Lower lobe of right lung (tissue), 2 donors: ENCODE measurements around the gene RANBP9. TPM values are rescaled to one million over a fixed set of nuclear protein-coding genes. Genes with fewer than 3 reads are reported as not detected.

Source experiments
- ATAC-seq, 2 donors: fragments of 200-7000 bp; cut with Tn5 transposase; one replicate each; pipeline ENCODE4 v1.9.1; 2020 to 2022; ENCODE audit warnings: mild to moderate bottlenecking in 2 of 2, moderate library complexity in 2 of 2
- DNase-seq: peaks from one replicate; pipeline ENCODE4 v3.0.0-alpha.2; 2020
- H3K27ac ChIP-seq: fragments of 200-600 bp; one replicate; pipeline ENCODE4 v1.8.0; 2022
- H3K27me3 ChIP-seq: fragments of 200-600 bp; one replicate; pipeline ENCODE4 v1.8.0; 2022; ENCODE audit warnings: low read depth
- H3K36me3 ChIP-seq: fragments of 200-600 bp; one replicate; pipeline ENCODE4 v1.8.0; 2022; ENCODE audit warnings: mild to moderate bottlenecking
- H3K4me1 ChIP-seq: fragments of 200-600 bp; one replicate; pipeline ENCODE4 v1.8.0; 2022
- H3K4me3 ChIP-seq: fragments of 200-600 bp; one replicate; pipeline ENCODE4 v1.8.0; 2022; ENCODE audit warnings: mild to moderate bottlenecking
- H3K9me3 ChIP-seq: fragments of 200-600 bp; one replicate; pipeline ENCODE4 v1.8.0; 2022
- CTCF ChIP-seq: fragments of 200-600 bp; IDR thresholded peaks from one replicate; pipeline ENCODE4 v1.8.0; 2022; ENCODE audit warnings: antibody characterized with exemption, mild to moderate bottlenecking
- intact Hi-C: fragments of 100-400 bp; cut with DNase I; formaldehyde crosslinking; loops from one replicate; pipeline ENCODE4 v1.11.0; 2022
- total RNA-seq: library from RNA; stranded (reverse); fragmentation: NEBNext Ultra II Directional; extraction: Animal tissue kit (Norgen Biotek cat#: 25700); gene quantifications from one replicate; pipeline ENCODE4 v1.2.1, GENCODE V29; 2021
- donor health status: DM: no; HTN: yes; CAD: no; lungs with severe emphysema.

Gene RANBP9
- total RNA-seq, 1 donor from 2014 or later: 37.0 TPM

GRCh38 chr6:13597073-13597472 is 114.6 kb downstream of the RANBP9 start:
- TF ChIP-seq CTCF: no peak
- no peaks in the 10 kb centered on the region for H3K9me3 ChIP-seq
- H3K27ac ChIP-seq: no peak overlapping the region
- H3K4me3 ChIP-seq: no peak overlapping the region
- H3K27me3 ChIP-seq: no peaks in the 10 kb centered on the region
- ATAC-seq (no peak), DNase-seq (no peak)
- no peaks in the 10 kb centered on the region for H3K4me1 ChIP-seq
- intact Hi-C loops: no loop called here
- H3K36me3 ChIP-seq: peaks cover 76% of the 10 kb centered on the region

GRCh38 chr6:13593720-13594119 is 117.9 kb downstream of the RANBP9 start:
- no peak for DNase-seq
- intact Hi-C loops: no loop called here
- H3K4me1 ChIP-seq: no peaks in the 10 kb centered on the region

GRCh38 chr6:13593103-13593502 is 118.5 kb downstream of the RANBP9 start:
- no peak for TF ChIP-seq CTCF
- no peak for DNase-seq
- Histone ChIP-seq H3K27ac (no peak overlapping the region), H3K4me1 (no peaks in the 10 kb centered on the region), H3K27me3 (no peaks in the 10 kb centered on the region), H3K36me3 (peaks cover 77% of the 10 kb centered on the region), H3K4me3 (no peak overlapping the region), H3K9me3 (no peaks in the 10 kb centered on the region)
- intact Hi-C loops: no loop called here
- no peak for ATAC-seq

More at GRCh38 chr6:13593720-13594119, 117.9 kb downstream of the RANBP9 start:
- Histone ChIP-seq H3K9me3 (no peaks in the 10 kb centered on the region), H3K27ac (no peak overlapping the region), H3K36me3 (peaks cover 75% of the 10 kb centered on the region), H3K4me3 (no peak overlapping the region), H3K27me3 (no peaks in the 10 kb centered on the region)
- no peak for TF ChIP-seq CTCF
- no peak for ATAC-seq

- Histone ChIP-seq H3K27me3 (no peaks in the 10 kb centered on the region), H3K4me3 (no peak overlapping the region), H3K4me1 (no peaks in the 10 kb centered on the region), H3K9me3 (no peaks in the 10 kb centered on the region), H3K36me3 (peaks cover 76% of the 10 kb centered on the region), H3K27ac (no peak overlapping the region)
- intact Hi-C loops: no loop called here
- TF ChIP-seq CTCF: no peak
- DNase-seq (no peak), ATAC-seq (no peak)
Observed at GRCh38 chr6:13591205-13591921, 120.3 kb downstream of the RANBP9 start.

DNA sequence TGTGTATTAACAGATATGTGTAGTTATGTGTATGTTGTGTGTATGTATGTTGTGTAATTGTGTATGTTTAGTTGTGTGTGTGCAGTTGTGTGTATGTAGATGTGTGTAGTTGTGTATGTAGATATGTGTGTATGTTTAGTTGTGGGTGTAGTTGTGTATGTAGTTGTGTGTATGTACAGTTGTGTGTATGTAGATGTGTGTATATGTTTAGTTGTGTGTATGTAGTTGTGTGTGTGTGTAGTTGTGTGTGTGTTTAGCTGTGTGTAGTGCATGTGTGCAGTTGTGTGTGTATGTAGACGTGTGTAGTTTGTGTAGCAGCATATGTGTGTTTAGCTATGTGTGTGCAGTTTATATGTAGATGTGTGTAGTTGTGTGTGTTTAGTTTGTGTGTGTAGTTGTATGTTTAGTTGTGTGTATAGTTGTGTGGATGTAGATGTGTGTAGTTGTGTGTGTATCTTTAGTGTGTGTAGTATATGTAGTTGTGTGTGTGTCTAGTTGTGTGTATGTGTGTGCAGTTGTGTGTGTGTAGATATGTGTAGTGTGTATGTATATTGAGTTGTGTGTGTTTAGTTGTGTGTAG is 121.0 kb downstream of the RANBP9 start:
- ATAC-seq: no peak
- H3K4me3 ChIP-seq: no peak overlapping the region
- no peak overlapping the region for H3K27ac ChIP-seq
- DNase-seq: no peak
- H3K27me3 ChIP-seq: no peaks in the 10 kb centered on the region
- no peaks in the 10 kb centered on the region for H3K4me1 ChIP-seq
- H3K9me3 ChIP-seq: no peaks in the 10 kb centered on the region
- no peak for TF ChIP-seq CTCF
- intact Hi-C loops: no loop called here
- peaks cover 69% of the 10 kb centered on the region for H3K36me3 ChIP-seq
